T-helper 2 cell treated with Interferon-gamma antibody and Interleukin-4, amounts not matched to agents 5 μg/mL and 100 μg/mL, for 36 hours (primary cell): Measurements from ENCODE around the gene DNAJC21.

ENCODE experiments used
- DNase-seq: peaks from one replicate; pipeline ENCODE4 v3.0.0; 2021; ENCODE audit warnings: low spot score
- H3K27ac Mint-ChIP-seq: one replicate; pipeline ENCODE4 v1.8.0; 2021; ENCODE audit warnings: mild to moderate bottlenecking, mixed read lengths
- H3K27me3 Mint-ChIP-seq: one replicate; pipeline ENCODE4 v1.8.0; 2021; ENCODE audit warnings: low read depth, mixed read lengths
- H3K36me3 Mint-ChIP-seq: one replicate; pipeline ENCODE4 v1.8.0; 2021; ENCODE audit warnings: low read depth, mixed read lengths
- H3K4me1 Mint-ChIP-seq: one replicate; pipeline ENCODE4 v1.8.0; 2021; ENCODE audit warnings: low read depth, mixed read lengths
- H3K4me3 Mint-ChIP-seq: one replicate; pipeline ENCODE4 v1.8.0; 2022; ENCODE audit warnings: mild to moderate bottlenecking, moderate library complexity, mixed read lengths
- H3K9me3 Mint-ChIP-seq: one replicate; pipeline ENCODE4 v1.8.0; 2021; ENCODE audit warnings: mixed read lengths

The DNAJC21 gene

DNA sequence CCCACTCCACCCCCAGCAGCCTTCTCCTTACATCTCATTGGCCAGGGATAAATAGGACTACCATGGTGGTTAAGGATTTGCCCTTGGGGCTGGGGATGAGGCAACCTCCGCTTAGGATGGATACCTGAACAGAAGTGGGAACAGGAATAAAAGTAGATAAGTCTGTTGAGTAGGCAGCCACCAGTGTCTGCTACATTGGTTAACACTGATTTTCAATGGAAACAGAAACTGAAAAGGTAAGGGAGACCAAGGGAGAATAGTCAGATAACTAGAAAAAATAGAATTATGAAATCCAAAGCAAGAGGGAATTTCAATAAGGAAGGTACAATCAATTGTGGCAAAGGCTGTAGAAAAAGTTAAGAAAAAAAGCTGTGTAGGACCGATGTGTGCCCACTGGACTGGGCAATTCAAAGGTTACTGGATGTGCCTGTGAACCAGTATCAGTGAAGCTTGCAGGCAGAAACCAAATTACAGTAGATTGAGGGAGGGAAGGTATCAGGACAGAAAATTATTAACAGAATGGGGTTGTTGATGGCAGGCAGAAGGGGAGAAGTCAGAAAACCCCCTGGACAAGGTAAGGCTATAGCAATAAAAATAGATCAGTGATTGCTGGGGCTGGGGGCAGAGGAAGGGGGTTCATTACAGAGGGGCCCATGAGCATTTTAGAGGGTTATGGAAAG, 48.7 kb downstream of the DNAJC21 start:
- no peaks in the 10 kb centered on the region for H3K36me3 Mint-ChIP-seq

DNA sequence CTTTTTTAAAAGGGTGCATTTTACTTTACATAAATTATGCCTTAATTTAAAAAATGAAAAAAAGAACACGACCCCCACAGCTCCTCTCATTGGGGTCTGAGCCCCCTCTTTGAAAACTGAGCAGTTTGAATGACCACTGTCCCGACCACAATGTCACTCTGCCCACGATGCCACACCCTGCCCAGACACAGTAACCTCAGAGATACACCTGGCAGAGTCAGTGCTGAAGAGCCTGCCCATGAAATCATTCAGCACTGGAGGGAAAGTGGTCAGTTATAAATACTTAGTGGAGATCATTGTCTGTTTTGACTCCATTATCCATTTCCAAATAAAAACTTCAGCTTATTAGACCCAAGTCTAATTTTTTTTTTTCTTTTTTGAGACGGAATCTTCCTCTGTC, 49.3 kb downstream of the DNAJC21 start:
- no peak for DNase-seq
- H3K27me3 Mint-ChIP-seq, result peaks cover 6% of the 10 kb centered on the region
- H3K27ac Mint-ChIP-seq, result no peak overlapping the region
- H3K4me1 Mint-ChIP-seq, result no peaks in the 10 kb centered on the region
- no peaks in the 10 kb centered on the region for H3K36me3 Mint-ChIP-seq
- H3K4me3 Mint-ChIP-seq, result no peak overlapping the region
- H3K9me3 Mint-ChIP-seq, result peaks cover 4% of the 10 kb centered on the region

More for the DNA sequence above, 48.7 kb downstream of the DNAJC21 start:
- Mint-ChIP-seq H3K4me3 (no peak overlapping the region), H3K4me1 (no peaks in the 10 kb centered on the region), H3K9me3 (peaks cover 4% of the 10 kb centered on the region), H3K27ac (no peak overlapping the region), H3K27me3 (peaks cover 6% of the 10 kb centered on the region)
- no peak for DNase-seq

DNA sequence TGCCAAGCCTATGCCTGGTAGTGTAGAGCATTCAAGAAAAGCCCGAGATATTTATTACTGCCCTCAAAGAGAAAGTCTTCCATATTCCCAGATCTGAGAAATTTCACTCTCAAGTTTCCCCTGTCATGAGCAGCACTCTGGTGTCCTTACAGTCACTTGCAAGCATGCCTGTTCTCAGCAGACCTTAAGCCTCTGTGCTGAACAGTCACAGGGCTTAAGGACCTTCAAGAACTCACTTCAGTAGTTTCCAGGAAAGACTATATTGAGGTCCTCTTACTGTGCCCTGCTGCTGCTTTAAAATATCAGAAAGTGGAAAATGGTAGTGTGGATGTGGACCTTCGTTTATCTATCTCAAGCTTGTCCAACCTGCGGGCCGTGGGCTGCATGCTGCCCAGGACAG, 53.5 kb downstream of the DNAJC21 start:
- DNase-seq, result no peak
- H3K9me3 Mint-ChIP-seq, result peaks cover 25% of the 10 kb centered on the region
- H3K4me3 Mint-ChIP-seq, result no peak overlapping the region
- H3K4me1 Mint-ChIP-seq, result no peaks in the 10 kb centered on the region
- H3K27ac Mint-ChIP-seq, result no peak overlapping the region
- no peaks in the 10 kb centered on the region for H3K36me3 Mint-ChIP-seq
- peaks cover 5% of the 10 kb centered on the region for H3K27me3 Mint-ChIP-seq

DNA sequence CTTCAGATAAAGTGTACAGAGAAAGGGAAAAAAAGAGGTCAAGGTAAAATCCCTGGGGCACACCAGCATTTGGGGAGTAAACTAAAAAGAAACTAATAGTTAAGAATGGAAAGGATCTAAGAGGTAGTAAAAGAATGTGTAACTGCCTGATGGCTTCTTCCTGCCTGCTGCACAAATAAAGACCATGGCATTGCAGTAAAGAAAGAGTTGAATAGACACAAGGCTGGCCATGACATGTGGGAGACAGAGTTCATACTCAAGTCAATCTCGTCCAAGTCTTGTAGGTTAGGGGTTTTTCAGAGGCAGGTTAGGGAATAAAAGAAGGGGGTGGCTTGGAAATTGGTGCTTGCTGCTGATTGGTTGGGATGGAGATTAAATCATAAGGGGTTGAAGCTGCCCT, 57.6 kb downstream of the DNAJC21 start:
- Mint-ChIP-seq H3K4me1 (no peaks in the 10 kb centered on the region), H3K27me3 (peaks cover 4% of the 10 kb centered on the region), H3K4me3 (no peak overlapping the region), H3K9me3 (peaks cover 24% of the 10 kb centered on the region), H3K27ac (no peak overlapping the region), H3K36me3 (no peaks in the 10 kb centered on the region)
- DNase-seq, result no peak

DNA sequence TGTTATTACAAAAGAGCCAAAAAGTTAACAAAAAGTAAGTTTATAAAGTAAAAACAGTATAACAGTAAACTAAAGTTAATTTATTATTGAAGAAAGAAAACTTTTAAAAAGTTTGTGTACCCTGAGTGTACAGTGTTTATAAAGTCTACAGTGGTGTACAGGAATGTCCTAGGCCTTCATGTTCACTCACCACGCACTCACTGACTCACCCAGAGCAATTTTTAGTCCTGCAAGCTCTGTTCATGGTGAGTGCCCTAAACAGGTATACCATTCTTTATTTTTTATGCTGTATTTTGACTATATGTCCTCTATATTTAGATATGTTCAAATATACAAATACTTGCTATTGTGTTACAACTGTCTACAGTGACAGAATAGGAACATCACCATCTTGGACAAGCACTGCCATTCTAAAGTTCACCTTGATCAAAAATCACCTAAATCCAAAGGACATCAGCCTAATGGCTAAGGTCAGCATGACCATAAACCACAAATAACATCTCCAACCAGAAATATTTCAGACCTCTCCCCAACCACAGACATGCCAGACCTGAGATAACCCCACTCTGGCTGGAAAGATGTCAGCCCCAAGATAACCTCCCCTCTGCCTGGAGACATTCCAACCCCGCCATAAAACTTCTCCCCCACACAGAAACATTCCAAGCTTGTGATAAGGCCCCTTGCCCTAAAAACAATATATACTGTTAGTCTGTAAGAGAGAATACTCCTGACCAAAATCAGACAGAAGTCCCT, 62.3 kb downstream of the DNAJC21 start:
- Mint-ChIP-seq H3K9me3 (peaks cover 11% of the 10 kb centered on the region), H3K4me1 (no peaks in the 10 kb centered on the region), H3K4me3 (no peak overlapping the region), H3K36me3 (no peaks in the 10 kb centered on the region), H3K27ac (no peak overlapping the region), H3K27me3 (peaks cover 9% of the 10 kb centered on the region)
- DNase-seq, result no peak

DNA sequence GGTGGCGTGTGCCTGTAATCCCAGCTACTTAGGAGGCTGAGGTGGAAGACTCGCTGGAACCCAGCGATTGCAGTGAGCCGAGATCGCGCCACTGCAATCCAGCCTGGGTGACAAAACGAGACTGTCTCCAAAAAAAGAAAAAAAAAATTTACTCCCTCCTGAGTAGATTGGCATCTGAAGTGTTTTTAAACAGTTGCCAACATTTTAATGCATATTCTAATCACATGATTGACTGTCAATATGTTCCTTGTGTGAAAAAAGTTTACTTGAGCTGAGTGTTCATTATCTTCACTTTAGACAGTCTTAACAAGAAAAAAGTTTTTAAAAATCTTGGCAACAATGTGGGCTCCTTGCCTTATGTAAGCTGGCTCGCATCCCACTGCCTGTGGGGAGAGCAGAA, 64.6 kb downstream of the DNAJC21 start:
- H3K27ac Mint-ChIP-seq, result no peak overlapping the region
- no peak overlapping the region for H3K4me3 Mint-ChIP-seq
- no peaks in the 10 kb centered on the region for H3K4me1 Mint-ChIP-seq
- DNase-seq, result no peak
- H3K27me3 Mint-ChIP-seq, result peaks cover 13% of the 10 kb centered on the region
- no peaks in the 10 kb centered on the region for H3K36me3 Mint-ChIP-seq
- H3K9me3 Mint-ChIP-seq, result no peaks in the 10 kb centered on the region

DNA sequence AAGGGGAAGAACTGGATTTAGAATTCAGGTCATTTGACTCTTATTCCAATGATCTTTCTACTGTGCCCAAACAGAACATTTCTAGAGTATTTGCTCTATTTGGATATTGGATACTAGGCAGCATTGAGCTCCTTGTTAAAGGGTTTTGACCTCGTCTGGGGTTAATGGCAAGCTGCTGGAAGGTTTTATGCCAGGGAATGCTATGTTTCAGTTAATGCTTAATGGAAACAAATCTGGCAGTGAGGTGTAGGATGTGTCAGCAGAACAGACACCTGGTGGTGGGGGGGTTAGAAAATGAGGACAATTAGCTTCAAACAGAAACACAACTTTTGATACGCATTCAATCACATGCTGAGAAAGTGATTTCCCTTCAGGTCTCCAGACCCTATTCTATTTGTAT, 66.9 kb downstream of the DNAJC21 start:
- Mint-ChIP-seq H3K9me3 (no peaks in the 10 kb centered on the region), H3K4me3 (no peak overlapping the region), H3K27me3 (peaks cover 20% of the 10 kb centered on the region), H3K4me1 (no peaks in the 10 kb centered on the region), H3K27ac (no peak overlapping the region), H3K36me3 (no peaks in the 10 kb centered on the region)
- no peak for DNase-seq

DNA sequence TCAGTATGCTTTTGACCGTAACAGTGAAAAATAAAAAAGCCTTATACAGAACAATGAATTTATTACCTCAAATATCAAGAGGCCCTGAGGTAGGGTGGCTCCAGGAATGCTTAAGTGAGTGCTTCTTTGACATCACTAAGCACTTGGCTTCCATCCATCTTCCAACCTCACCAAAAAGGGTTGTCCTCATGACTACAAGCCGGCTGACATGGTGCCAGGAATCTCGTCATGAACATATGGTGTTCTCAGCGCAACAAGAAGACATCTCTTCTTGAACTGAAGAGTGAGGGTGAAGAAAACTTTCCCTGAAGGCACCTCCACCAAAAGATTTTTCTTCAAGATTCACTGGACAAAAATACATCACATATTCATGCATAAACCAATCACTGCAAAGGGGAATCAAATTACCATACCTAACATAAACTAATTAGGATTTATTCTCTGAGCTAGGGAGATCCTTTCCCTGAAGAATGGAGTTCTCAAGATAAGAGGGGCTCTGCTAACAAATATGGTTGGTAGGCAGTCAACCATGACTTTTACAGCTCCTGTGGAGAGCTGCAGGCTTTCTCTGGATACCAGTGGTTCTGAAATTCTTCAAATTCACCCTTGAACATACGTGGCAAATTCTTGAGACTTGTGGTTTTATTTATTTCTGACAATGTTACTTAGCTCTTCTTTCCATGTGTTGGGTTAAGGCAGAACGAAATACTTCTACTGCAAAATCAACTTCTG, 68.9 kb downstream of the DNAJC21 start:
- DNase-seq, result no peak
- Mint-ChIP-seq H3K9me3 (no peaks in the 10 kb centered on the region), H3K36me3 (no peaks in the 10 kb centered on the region), H3K4me1 (no peaks in the 10 kb centered on the region), H3K27ac (no peak overlapping the region), H3K27me3 (peaks cover 23% of the 10 kb centered on the region), H3K4me3 (no peak overlapping the region)

DNA sequence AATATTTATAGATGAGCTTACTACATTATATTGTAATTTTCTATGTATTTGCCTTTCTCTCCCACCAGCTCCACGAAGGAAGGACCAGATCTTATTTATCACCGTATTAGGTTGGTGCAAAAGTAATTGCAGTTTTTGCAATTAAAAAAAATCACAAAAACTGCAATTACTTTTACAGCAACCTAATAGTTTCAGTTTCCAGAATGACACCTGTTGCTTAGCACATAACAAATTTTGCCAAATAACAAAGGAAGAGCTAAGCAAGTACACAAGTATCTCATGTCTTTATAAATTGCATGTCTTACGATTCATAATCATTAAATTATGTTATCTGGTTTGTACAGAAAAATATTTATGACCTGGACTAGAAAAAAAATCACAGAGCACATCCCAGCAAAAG, 72.5 kb downstream of the DNAJC21 start:
- Mint-ChIP-seq H3K4me3 (no peak overlapping the region), H3K9me3 (no peaks in the 10 kb centered on the region), H3K36me3 (no peaks in the 10 kb centered on the region), H3K27me3 (peaks cover 24% of the 10 kb centered on the region), H3K27ac (no peak overlapping the region), H3K4me1 (no peaks in the 10 kb centered on the region)
- DNase-seq, result no peak

DNA sequence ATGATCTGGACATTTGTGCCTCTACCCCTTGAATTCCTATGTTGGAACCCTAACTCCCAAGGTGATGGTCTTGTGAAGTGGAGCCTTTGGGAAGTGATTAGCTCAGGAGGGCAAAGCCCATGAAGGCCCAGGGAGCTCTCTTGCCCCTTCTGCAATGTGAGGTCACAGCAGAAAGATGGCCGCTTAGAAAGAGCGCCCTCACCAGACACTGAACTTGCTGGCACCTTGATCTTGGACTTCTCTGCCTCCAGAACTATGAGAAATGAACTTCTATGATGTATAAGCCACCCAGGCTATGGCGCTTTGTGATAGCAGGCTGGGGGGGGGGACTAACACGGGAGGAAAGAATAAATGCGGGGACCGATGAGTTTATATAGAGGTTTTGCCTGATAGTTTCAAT, 73.1 kb downstream of the DNAJC21 start:
- Mint-ChIP-seq H3K4me3 (no peak overlapping the region), H3K27me3 (peaks cover 26% of the 10 kb centered on the region), H3K27ac (no peak overlapping the region), H3K36me3 (no peaks in the 10 kb centered on the region), H3K4me1 (no peaks in the 10 kb centered on the region), H3K9me3 (no peaks in the 10 kb centered on the region)
- DNase-seq, result no peak

DNA sequence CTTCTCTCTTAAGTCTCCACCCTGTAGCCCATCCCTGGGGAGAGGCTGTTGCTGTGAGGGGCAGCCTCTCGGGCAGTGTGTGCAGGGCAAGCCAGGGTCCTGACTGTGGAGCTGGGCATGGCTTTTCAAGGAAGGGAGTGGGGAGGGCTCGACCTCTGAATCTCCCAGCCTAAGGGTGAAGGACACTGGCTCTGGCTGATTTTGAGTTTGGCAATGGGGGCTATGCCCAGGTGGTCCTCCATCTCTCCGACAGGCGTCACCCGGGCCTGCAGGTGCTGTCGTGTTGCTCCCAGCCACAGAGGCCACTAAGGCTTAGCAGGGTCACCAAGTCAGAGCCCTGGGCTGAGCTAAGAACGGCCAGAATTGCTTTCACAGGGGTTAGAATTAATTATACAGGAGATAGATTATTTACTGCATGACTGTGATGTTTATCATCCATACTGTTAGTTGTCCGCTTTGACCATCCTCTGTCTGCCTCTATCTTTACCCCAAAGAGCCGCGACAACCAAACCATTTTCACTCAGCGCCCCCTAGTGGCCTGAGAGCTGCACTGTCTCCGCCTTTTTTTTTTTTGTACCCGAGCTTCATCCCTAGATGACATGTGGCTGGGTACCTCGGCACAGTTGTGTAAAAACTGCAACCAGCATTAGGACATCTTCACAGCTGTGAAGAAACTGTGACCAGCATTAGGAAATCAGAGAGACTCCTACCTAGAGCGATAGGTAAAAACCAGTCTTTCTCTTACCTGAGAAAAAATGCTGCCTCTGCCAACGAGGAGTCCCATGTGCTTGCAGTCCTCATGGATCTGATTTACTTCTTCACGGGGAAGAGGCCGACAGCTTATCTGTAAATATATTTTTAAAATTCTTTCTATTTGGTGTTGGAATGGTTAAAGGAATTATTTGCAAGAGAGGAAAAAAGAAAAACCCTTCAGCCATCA, 73.9 kb downstream of the DNAJC21 start:
- DNase-seq, result peak; percentile 55
- Mint-ChIP-seq H3K27ac (no peak overlapping the region), H3K27me3 (peaks cover 31% of the 10 kb centered on the region), H3K36me3 (no peaks in the 10 kb centered on the region), H3K4me3 (no peak overlapping the region), H3K4me1 (no peaks in the 10 kb centered on the region), H3K9me3 (no peaks in the 10 kb centered on the region)

DNA sequence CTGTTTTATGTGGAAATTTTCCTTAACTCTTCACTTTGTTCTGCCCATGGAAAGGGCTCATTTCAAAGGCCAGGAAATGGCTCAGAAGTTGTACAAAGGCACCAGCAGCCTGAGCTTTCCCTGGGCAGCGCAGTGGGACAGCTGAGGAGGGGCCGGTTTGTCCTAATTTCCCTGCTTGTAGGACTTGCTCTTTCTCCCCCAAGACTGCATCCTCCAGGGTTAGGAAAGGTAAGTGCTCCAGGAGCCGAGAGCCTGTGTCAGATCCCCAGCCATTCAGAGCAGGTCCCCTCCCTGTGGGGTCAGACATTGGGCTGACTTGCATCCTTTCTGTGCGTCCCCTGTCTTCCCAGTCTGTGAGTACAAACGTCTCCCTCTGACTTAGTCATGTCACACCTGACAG, 74.8 kb downstream of the DNAJC21 start:
- Mint-ChIP-seq H3K4me1 (no peaks in the 10 kb centered on the region), H3K36me3 (no peaks in the 10 kb centered on the region), H3K27ac (no peak overlapping the region), H3K27me3 (peaks cover 25% of the 10 kb centered on the region), H3K9me3 (no peaks in the 10 kb centered on the region), H3K4me3 (no peak overlapping the region)
- DNase-seq, result no peak

DNA sequence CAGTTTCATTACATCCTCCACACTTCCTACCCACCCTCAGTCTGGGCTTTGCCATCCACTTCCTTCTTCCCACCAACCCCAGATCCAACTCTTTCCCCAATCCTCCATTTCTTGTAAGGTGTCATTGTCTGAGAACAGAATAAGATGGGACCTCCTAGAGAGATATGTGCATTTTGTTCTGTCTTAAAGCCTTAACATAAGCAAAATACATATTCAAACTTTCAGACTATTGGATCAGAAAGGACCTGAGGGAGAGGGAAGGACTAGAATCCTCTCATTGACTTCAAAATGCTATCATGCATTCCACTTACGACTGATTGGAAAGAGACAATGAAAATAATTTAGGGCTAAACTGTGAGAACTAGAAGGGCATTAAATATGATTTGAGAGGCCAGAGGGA, 75.4 kb downstream of the DNAJC21 start:
- Mint-ChIP-seq H3K9me3 (no peaks in the 10 kb centered on the region), H3K36me3 (no peaks in the 10 kb centered on the region), H3K27me3 (peaks cover 21% of the 10 kb centered on the region), H3K4me1 (no peaks in the 10 kb centered on the region), H3K4me3 (no peak overlapping the region), H3K27ac (no peak overlapping the region)
- DNase-seq, result no peak
